AG04450 (cell line): Measurements from ENCODE around the gene HMX3. TPM values are rescaled to one million over a fixed set of nuclear protein-coding genes. Genes with fewer than 3 reads are reported as not detected.

Source experiments
- CTCF ChIA-PET: fragments of 300-600, 350-600 bp; formaldehyde crosslinking; extraction: SDS; loops from one replicate; lab custom pipeline; 2022; ENCODE audit warnings: antibody characterized with exemption, inconsistent platforms; lab: Charles Lee
- POLR2A ChIA-PET: fragments of 350-600 bp; formaldehyde crosslinking; extraction: SDS; loops from one replicate; lab custom pipeline; 2021; ENCODE audit warnings: antibody characterized with exemption, inconsistent platforms; lab: Yijun Ruan, JAX
- DNase-seq: peaks from one replicate; pipeline ENCODE4 v3.0.0-alpha.2; 2011; ENCODE audit warnings: low read depth, low spot score
- H3K27ac ChIP-seq: one replicate; pipeline ENCODE4 v1.5.1; 2012; ENCODE audit warnings: low read depth, low read length, control low read depth
- H3K27me3 ChIP-seq: one replicate; pipeline ENCODE4 v1.6.0; 2012; ENCODE audit warnings: low read length; ENCODE audit not compliant: control insufficient read depth, insufficient read depth
- H3K4me3 ChIP-seq: 2 replicates; pipeline ENCODE4 v1.5.1; 2011; ENCODE audit warnings: mild to moderate bottlenecking, low read depth, low read length, control low read depth
- H3K9me3 ChIP-seq: 2 replicates; pipeline ENCODE4 v1.5.1; 2012; ENCODE audit warnings: low read length; ENCODE audit not compliant: control insufficient read depth, insufficient read depth
- CTCF ChIP-seq: IDR thresholded peaks from 2 replicates; pipeline ENCODE4 v1.5.1; 2011; ENCODE audit warnings: low read depth, low read length, control low read depth, inconsistent platforms
- polyA plus RNA-seq: library from polyadenylated mRNA; depleted of rRNA; stranded (reverse); fragments of >200 nt; gene quantifications from 2 replicates; pipeline ENCODE4 v1.2.3, GENCODE V29; 2011

The HMX3 gene
- polyA plus RNA-seq, 1 experiment, result not detected

- Histone ChIP-seq H3K4me3 (no peak overlapping the region), H3K27ac (no peak overlapping the region), H3K9me3 (peaks cover 5% of the 10 kb centered on the region; the same call in 1 of the 2 replicates), H3K27me3 (peaks cover 97% of the 10 kb centered on the region)
- no peak for TF ChIP-seq CTCF
- DNase-seq, result no peak
- POLR2A ChIA-PET, result interaction anchor here (1.4 kb wide), 1 partner anchor 17 kb away, joined by 4 read pairs; the partner anchor contains the start of gene BUB3
- CTCF ChIA-PET, result interaction anchor here (0.5 kb wide), 1 partner anchor 1180 kb away, joined by 3 read pairs; no protein-coding TSS in a partner anchor
Measured at GRCh38 chr10:123136806-123137642, 1.3 kb downstream of the HMX3 start.

GRCh38 chr10:123139165-123139520 lies 3.4 kb downstream of the HMX3 start:
- POLR2A ChIA-PET, result interaction anchor here (1.0 kb wide), 1 partner anchor 15 kb away, joined by 4 read pairs; the partner anchor contains the start of gene BUB3
- TF ChIP-seq CTCF, result no peak

DNA sequence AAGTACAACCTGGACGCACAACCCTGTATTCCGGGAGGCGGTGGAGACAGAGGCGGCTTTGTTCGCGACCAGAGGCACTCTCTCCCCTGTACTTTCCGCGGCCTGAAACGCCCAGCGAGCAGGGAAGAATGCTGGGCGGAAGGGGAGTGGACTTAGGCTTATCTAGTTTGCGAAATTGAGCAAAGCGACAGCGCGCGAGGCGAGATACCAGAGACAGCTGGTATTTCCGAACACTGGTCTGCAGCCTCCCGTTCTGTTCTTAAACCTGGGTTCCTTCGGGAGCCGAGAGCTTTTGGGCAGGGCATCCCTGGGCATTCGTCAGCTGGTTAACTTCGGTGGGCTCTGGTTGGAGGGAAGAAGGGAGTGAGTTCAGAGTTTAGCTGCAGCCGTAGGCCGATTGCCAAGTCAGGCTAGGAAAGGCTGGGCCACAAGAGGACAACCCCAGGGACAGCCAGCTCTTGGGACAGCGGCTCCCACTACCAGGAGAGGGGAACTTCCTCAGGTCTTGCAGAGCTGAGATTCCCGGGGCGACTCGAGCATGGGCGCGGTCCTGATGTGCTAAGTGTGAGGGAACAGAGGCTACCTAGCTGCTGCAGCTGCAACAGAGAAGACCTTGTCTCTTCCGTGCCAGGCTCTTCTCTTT lies 3.9 kb downstream of the HMX3 start:
- no peak overlapping the region for H3K4me3 ChIP-seq
- CTCF ChIA-PET, result interaction anchor here (1.6 kb wide), 1 partner anchor 159 kb away, joined by 6 read pairs; no protein-coding TSS in a partner anchor

More at GRCh38 chr10:123139165-123139520, 3.4 kb downstream of the HMX3 start:
- CTCF ChIA-PET, result interaction anchor here (1.6 kb wide), 2 partner anchors 15 to 158 kb away, joined by 3 to 6 read pairs; partner anchors contain the start of gene BUB3
- Histone ChIP-seq H3K27ac (no peak overlapping the region), H3K9me3 (peaks cover 9% of the 10 kb centered on the region; the same call in 1 of the 2 replicates), H3K4me3 (no peak overlapping the region), H3K27me3 (peaks cover 97% of the 10 kb centered on the region)
- DNase-seq, result no peak

DNA sequence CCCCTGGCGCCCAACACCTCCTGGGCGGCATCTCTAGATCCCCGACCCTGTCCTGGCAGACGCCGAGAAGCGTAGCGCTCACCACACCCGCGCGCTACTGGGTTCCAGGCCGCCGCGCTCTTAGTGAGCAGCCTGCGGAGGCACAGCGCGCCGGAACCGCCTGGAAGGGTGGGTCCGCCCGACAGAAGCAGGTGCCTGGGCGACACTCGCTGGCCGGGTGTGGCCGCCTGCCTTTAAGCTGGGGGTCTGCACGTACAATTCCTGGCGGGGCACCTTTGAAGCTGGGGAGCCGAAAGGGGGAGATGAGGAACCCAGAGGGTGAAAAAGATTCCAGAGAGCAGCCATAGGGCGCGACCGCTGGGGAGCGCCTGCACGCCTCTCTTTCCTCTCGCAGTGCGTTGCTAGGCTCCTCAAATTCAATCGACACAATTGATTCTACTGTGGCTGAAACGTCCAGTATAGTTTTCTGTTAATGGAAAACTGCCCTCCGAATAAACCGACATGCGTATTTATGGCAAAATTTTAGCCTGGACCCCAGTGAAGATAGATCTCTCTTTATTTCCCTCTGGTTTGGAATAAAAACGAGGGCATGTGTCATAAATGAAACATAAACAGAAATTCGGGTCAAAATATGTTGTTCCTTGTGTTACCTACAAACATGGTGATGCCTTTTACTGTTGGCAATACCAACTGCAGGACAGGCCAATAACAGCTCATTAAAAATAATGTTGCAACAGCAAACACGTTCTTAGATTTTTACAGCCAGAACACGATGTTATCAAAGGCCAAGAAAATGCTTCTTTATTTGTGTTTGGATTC lies 4.6 kb downstream of the HMX3 start:
- CTCF ChIA-PET, result interaction anchor here (1.6 kb wide), 1 partner anchor 159 kb away, joined by 6 read pairs; no protein-coding TSS in a partner anchor
- DNase-seq, result no peak
- no peak overlapping the region for H3K4me3 ChIP-seq
- no peak for TF ChIP-seq CTCF
- H3K9me3 ChIP-seq, result peaks cover 5% of the 10 kb centered on the region; the same call in 1 of the 2 replicates
- POLR2A ChIA-PET, result no interaction called here
- H3K27me3 ChIP-seq, result peaks cover 97% of the 10 kb centered on the region
- no peak overlapping the region for H3K27ac ChIP-seq

More for the DNA sequence above, 3.9 kb downstream of the HMX3 start:
- peaks cover 97% of the 10 kb centered on the region for H3K27me3 ChIP-seq
- POLR2A ChIA-PET, result interaction anchor here (1.0 kb wide), 1 partner anchor 14 kb away, joined by 4 read pairs; the partner anchor contains the start of gene BUB3
- TF ChIP-seq CTCF, result no peak
- DNase-seq, result no peak
- H3K27ac ChIP-seq, result no peak overlapping the region
- H3K9me3 ChIP-seq, result peaks cover 6% of the 10 kb centered on the region; the same call in 1 of the 2 replicates
